GM20000 (cell line): Measurements from ENCODE around the gene SLC35D3.
"Not testable (repeated sequence)": the region's sequence is repeated elsewhere in the genome, so short reads cannot be mapped to it uniquely, and the experiment has no call there.

Experiments
- DNase-seq: peaks from one replicate; pipeline ENCODE4 v3.0.0; 2012; ENCODE audit warnings: low spot score
- TF ChIP-seq, protein P1 (sequence below): IDR thresholded peaks from 2 replicates; pipeline ENCODE4 v1.5.1; 2012; ENCODE audit warnings: mild to moderate bottlenecking, control low read depth; ENCODE audit errors: extremely low read depth, missing control alignments

SLC35D3 gene

GRCh38 chr6:136969433-136969832 lies 47.3 kb downstream of the SLC35D3 start:
- no peak for DNase-seq
- TF ChIP-seq, protein P1, sequence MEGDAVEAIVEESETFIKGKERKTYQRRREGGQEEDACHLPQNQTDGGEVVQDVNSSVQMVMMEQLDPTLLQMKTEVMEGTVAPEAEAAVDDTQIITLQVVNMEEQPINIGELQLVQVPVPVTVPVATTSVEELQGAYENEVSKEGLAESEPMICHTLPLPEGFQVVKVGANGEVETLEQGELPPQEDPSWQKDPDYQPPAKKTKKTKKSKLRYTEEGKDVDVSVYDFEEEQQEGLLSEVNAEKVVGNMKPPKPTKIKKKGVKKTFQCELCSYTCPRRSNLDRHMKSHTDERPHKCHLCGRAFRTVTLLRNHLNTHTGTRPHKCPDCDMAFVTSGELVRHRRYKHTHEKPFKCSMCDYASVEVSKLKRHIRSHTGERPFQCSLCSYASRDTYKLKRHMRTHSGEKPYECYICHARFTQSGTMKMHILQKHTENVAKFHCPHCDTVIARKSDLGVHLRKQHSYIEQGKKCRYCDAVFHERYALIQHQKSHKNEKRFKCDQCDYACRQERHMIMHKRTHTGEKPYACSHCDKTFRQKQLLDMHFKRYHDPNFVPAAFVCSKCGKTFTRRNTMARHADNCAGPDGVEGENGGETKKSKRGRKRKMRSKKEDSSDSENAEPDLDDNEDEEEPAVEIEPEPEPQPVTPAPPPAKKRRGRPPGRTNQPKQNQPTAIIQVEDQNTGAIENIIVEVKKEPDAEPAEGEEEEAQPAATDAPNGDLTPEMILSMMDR = no peak

GRCh38 chr6:136969930-136970329 lies 47.8 kb downstream of the SLC35D3 start:
- DNase-seq = no peak

DNA sequence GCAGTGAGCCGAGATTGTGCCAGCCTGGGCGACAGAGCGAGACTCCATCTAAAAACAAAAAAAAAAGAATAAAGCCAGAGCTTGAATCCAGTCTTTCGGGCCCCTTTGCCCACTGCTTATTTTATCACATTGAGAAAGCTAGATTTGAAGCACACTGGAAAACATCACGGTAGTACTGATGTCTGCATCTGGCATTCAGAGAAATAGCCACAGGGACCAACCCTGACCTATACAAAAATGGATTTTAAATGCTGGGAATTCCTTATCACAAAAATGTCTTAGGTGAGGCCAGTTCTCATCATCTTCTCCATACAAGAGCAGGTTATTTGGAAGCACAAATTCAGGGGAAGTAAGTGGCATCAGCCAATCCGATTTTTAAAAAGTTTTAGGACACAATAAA lies 49.5 kb downstream of the SLC35D3 start:
- no peak for DNase-seq
- TF ChIP-seq, protein P1 = no peak

More at GRCh38 chr6:136969930-136970329, 47.8 kb downstream of the SLC35D3 start:
- TF ChIP-seq, protein P1 = no peak

DNA sequence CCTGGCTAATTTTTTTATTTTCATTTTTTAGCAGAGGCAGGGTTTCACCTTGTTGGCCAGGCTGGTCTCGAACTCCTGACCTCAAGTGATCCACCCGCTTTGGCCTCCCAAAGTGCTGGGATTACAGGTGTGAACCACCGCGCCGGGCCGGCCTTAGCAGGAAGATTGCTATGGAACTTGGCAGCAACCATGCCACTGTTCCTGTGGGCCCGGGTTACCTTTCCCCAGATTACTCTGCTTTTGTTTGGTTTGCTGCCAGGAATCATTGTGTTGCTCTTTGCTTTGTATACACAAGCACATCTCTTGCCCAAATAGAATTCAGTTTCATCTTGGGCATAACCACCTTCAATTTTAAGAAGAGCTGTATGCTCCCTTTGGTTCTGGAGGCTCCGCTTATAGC lies 51.7 kb downstream of the SLC35D3 start:
- not testable (repeated sequence) for DNase-seq
